RWPE2 (cell line): ENCODE results near the gene C15orf39.

ENCODE experiments used
- ATAC-seq: fragments of 200-7000 bp; cut with Tn5 transposase; 3 replicates; pipeline ENCODE4 v1.9.1; 2021; ENCODE audit warnings: low read depth
- DNase-seq: peaks from one replicate; pipeline ENCODE4 v3.0.0-alpha.2; 2020; ENCODE audit warnings: low spot score
- H3K27ac ChIP-seq: fragments of 450-650 bp; 2 replicates; pipeline ENCODE4 v1.5.1; 2017; ENCODE audit warnings: mild to moderate bottlenecking; ENCODE audit not compliant: poor library complexity, severe bottlenecking
- H3K27me3 ChIP-seq: fragments of 250-450 bp; sonication (Bioruptor Pico); 2 replicates; pipeline ENCODE4 v1.5.1; 2021; ENCODE audit warnings: mild to moderate bottlenecking, moderate library complexity; ENCODE audit not compliant: insufficient read depth, poor library complexity, severe bottlenecking
- H3K36me3 ChIP-seq: fragments of 250-450 bp; sonication (Bioruptor Pico); 2 replicates; pipeline ENCODE4 v1.5.1; 2020; ENCODE audit warnings: low read depth, mild to moderate bottlenecking, moderate library complexity
- H3K4me1 ChIP-seq: fragments of 250-450 bp; sonication (Bioruptor Pico); 2 replicates; pipeline ENCODE4 v1.5.1; 2021; ENCODE audit warnings: mild to moderate bottlenecking, moderate library complexity; ENCODE audit not compliant: insufficient read depth, poor library complexity, severe bottlenecking
- H3K4me3 ChIP-seq: fragments of 250-450 bp; sonication (Bioruptor Pico); 2 replicates; pipeline ENCODE4 v1.5.1; 2021; ENCODE audit warnings: mild to moderate bottlenecking, moderate library complexity; ENCODE audit not compliant: severe bottlenecking
- H3K9me3 ChIP-seq: fragments of 250-450 bp; sonication (Bioruptor Pico); 2 replicates; pipeline ENCODE4 v1.5.1; 2021; ENCODE audit warnings: mild to moderate bottlenecking, moderate library complexity; ENCODE audit not compliant: severe bottlenecking
- CTCF ChIP-seq: fragments of 450-650 bp; IDR thresholded peaks from one replicate; pipeline ENCODE4 v1.5.1; 2017; ENCODE audit warnings: mild to moderate bottlenecking, moderate library complexity; ENCODE audit not compliant: poor library complexity, severe bottlenecking

Gene C15orf39

GRCh38 chr15:75230016-75230343 lies 28.3 kb downstream of the C15orf39 start:
- Histone ChIP-seq H3K27ac (no peak overlapping the region), H3K27me3 (no peaks in the 10 kb centered on the region), H3K9me3 (no peaks in the 10 kb centered on the region), H3K36me3 (no peaks in the 10 kb centered on the region), H3K4me1 (no peaks in the 10 kb centered on the region), H3K4me3 (no peak overlapping the region)
- no peak for ATAC-seq
- TF ChIP-seq CTCF, result no peak
- no peak for DNase-seq

GRCh38 chr15:75230551-75231371 lies 29.1 kb downstream of the C15orf39 start:
- H3K36me3 ChIP-seq, result no peaks in the 10 kb centered on the region
- ATAC-seq (no peak), DNase-seq (peak; percentile 61)
- H3K9me3 ChIP-seq, result no peaks in the 10 kb centered on the region
- no peak for TF ChIP-seq CTCF
- no peak overlapping the region for H3K27ac ChIP-seq
- H3K4me1 ChIP-seq, result no peaks in the 10 kb centered on the region
- H3K27me3 ChIP-seq, result no peaks in the 10 kb centered on the region
- H3K4me3 ChIP-seq, result no peak overlapping the region

- no peak overlapping the region for H3K27ac ChIP-seq
- H3K4me3 ChIP-seq, result no peak overlapping the region
- no peak for ATAC-seq
- TF ChIP-seq CTCF, result no peak
- no peaks in the 10 kb centered on the region for H3K27me3 ChIP-seq
- H3K36me3 ChIP-seq, result no peaks in the 10 kb centered on the region
- DNase-seq, result peak; percentile 19
- H3K4me1 ChIP-seq, result no peaks in the 10 kb centered on the region
- H3K9me3 ChIP-seq, result no peaks in the 10 kb centered on the region
Measured at GRCh38 chr15:75231836-75232235, 30.2 kb downstream of the C15orf39 start.

GRCh38 chr15:75232252-75232813 lies 30.7 kb downstream of the C15orf39 start:
- DNase-seq (peak; percentile 65), ATAC-seq (no peak)
- no peaks in the 10 kb centered on the region for H3K4me1 ChIP-seq
- H3K9me3 ChIP-seq, result no peaks in the 10 kb centered on the region
- H3K27ac ChIP-seq, result no peak overlapping the region
- H3K36me3 ChIP-seq, result no peaks in the 10 kb centered on the region
- H3K4me3 ChIP-seq, result no peak overlapping the region
- no peak for TF ChIP-seq CTCF
- no peaks in the 10 kb centered on the region for H3K27me3 ChIP-seq
